Motor neuron (in vitro differentiated cells): ENCODE measurements around the gene ITGAX. TPM values are rescaled to one million over a fixed set of nuclear protein-coding genes. Genes with fewer than 3 reads are reported as not detected.
"Not testable (repeated sequence)": the region's sequence is repeated elsewhere in the genome, so short reads cannot be mapped to it uniquely, and the experiment has no call there.

Experiments
- ATAC-seq, 8 experiments: fragments of 200-7000 bp; cut with Tn5 transposase; replicated peaks in 6 of 8; 2 replicates each; pipeline ENCODE4 v1.8.0; 2021; ENCODE audit warnings: mild to moderate bottlenecking in 8 of 8, moderate library complexity in 8 of 8
- H3K27ac ChIP-seq, 2 donors: fragments of 250-450 bp; sonication (Bioruptor Pico); 2 replicates each; pipeline ENCODE4 v1.9.0; 2021; ENCODE audit warnings: antibody characterized with exemption in 2 of 2, mild to moderate bottlenecking in 2 of 2, moderate library complexity in 1 of 2
- H3K4me1 ChIP-seq, 2 donors: fragments of 250-450 bp; sonication (Bioruptor Pico); replicated peaks in 1 of 2; 2 replicates each; pipeline ENCODE4 v1.6.1; 2021; ENCODE audit warnings: antibody characterized with exemption in 2 of 2, mild to moderate bottlenecking in 2 of 2, moderate library complexity in 1 of 2
- H3K4me3 ChIP-seq, 5 donors: fragments of 250-450 bp; sonication (Bioruptor Pico); 2 replicates each; pipeline ENCODE4 v1.9.0; 2021; ENCODE audit warnings: antibody characterized with exemption in 5 of 5, mild to moderate bottlenecking in 5 of 5, moderate library complexity in 4 of 5
- WGBS, 10 experiments: fragments of 450-650 bp; shearing (Covaris generic); methylation state at CpG; one replicate each; pipeline ENCODE4 v1.0.0; 2022; 5-methylcytosine and 5-hydroxymethylcytosine counted together
- in situ Hi-C, 9 experiments: fragments of 400-800 bp; cut with MboI; loops; one replicate each; pipeline ENCODE4 v1.15.0; 2021; ENCODE audit warnings: low sequenced_read_pairs in 9 of 9, low pct_unique_long_range_greater_than_20kb in 2 of 9; ENCODE audit not compliant: unreplicated experiment in 9 of 9
- total RNA-seq, 8 experiments: library from RNA; unstranded; fragments of 300-600 nt; gene quantifications; 2 replicates each; pipeline versions ENCODE4 v1.2.3 to v1.2.4, GENCODE V29; 2022

ITGAX gene
- total RNA-seq, result 10 to 100 TPM in 1 of 8 experiments, 1 to 10 TPM in 1, under 1 TPM in 3, not detected in 3; 0.08 to 90.0 (median 1.00) TPM

DNA sequence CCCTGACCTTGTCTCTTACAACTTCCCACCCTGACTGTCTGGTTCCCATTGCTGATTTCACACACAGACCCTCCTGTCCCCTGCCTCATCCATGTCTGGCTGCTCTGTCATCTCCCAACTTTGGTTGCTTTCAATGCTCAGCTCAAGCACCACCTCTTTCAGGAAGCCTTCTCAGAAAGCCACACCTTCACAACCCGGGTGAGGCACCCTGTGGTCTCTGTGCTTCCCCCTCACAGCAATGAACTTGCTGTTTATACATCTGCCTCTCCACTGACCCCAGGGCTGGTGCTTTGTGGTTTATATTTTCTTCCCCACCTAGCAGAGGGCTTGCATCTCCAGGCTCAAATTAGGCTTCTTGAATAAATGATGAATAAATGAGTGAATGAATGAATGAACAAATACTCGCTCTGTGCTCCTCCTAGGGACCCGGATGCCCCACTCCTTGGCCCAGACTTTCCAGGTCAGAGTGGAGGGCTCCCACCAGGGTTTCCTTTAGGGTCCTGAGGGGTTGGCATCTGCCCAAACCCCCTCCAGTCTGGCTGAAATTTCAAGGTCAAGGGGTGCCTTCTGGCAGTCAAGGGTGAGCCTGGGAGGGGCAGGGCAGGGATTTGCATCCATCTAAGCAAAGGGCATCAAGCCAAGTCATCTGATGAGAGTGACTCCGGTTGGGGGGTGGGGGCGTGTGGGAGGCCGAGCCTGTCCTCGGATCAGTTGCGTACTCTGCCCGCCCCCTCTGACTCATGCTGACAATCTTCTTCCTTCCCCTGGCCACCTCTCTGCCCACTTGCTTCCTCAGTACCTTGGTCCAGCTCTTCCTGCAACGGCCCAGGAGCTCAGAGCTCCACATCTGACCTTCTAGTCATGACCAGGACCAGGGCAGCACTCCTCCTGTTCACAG lies at the start of gene ITGAX:
ITGAX (plus strand) TSS at position 783 of the 898 bp plus-strand sequence; CDS start at position 862, 79 bp downstream.
- 0 to 43% (median 13%) methylated on average over 1 to 2 of the region's 10 CpGs; no CpG with 5 or more reads in 4 of the 10 experiments for WGBS, 10 experiments
- Histone ChIP-seq H3K4me3 (no peak within 1 kb of the TSS), H3K4me1 (no peaks in the 10 kb centered on the region), H3K27ac (no peak within 1 kb of the TSS)
- in situ Hi-C loops, result no loop called here
- ATAC-seq, result peak; percentile 27 to 89 (median 74)

GRCh38 chr16:31305219-31305618 lies 49.8 kb upstream of the ITGAX start:
- no peak for ATAC-seq
- Histone ChIP-seq H3K27ac (no peak overlapping the region), H3K4me3 (no peak overlapping the region), H3K4me1 (no peaks in the 10 kb centered on the region)
- in situ Hi-C loops, result loop anchor here in 1 of 9 experiments (25.0 kb wide), 1 partner anchor 93 kb away; the partner anchor contains the start of genes PYCARD, PYDC1 and TRIM72

- not testable (repeated sequence) for H3K4me3 ChIP-seq, H3K4me1 ChIP-seq, H3K27ac ChIP-seq, ATAC-seq
- in situ Hi-C loops, result loop anchor here in 1 of 9 experiments (25.0 kb wide), 1 partner anchor 96 kb away; the partner anchor contains the start of genes PYCARD, PYDC1 and TRIM72
- no CpG with 5 or more reads among the region's 3 CpGs for WGBS, 10 experiments
Observed at GRCh38 chr16:31308381-31308780, 46.6 kb upstream of the ITGAX start.

DNA sequence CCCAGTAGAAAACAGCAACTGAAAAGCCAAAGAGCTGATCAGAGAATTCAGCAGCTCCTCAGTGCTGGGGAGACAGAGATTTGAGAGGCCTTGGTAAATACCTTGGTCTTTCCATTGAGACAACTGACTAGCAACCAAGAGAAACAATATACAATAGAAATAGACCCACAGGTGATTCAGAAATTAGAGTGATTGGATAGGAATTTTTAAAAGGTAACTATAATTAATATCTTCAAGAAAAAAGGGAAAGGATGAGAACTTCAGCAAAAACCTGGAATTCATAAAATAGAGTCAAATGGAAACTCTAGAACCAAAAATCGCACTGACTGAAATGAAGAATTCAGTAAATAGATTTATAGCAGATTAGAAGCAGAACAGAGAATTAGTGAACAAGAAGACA lies 32.5 kb upstream of the ITGAX start:
- in situ Hi-C loops, result loop anchor here in 1 of 9 experiments (25.0 kb wide), 1 partner anchor 110 kb away; the partner anchor contains the start of genes PYCARD, PYDC1 and TRIM72

GRCh38 chr16:31323959-31324629 lies 30.9 kb upstream of the ITGAX start:
- Histone ChIP-seq H3K4me1 (no peaks in the 10 kb centered on the region), H3K4me3 (no peak overlapping the region), H3K27ac (no peak overlapping the region)
- in situ Hi-C loops, result loop anchor here in 1 of 9 experiments (25.0 kb wide), 1 partner anchor 112 kb away; the partner anchor contains the start of genes PYCARD, PYDC1 and TRIM72
- 0 to 90% (median 61%) methylated on average over 1 to 7 of the region's 10 CpGs; no CpG with 5 or more reads in 2 of the 10 experiments for WGBS, 10 experiments
- ATAC-seq, result no peak

More for the DNA sequence above, 32.5 kb upstream of the ITGAX start:
- ATAC-seq, result no peak
- Histone ChIP-seq H3K4me1 (no peaks in the 10 kb centered on the region), H3K4me3 (no peak overlapping the region), H3K27ac (no peak overlapping the region)
- WGBS, 10 experiments, result 0 to 83% (median 45%) methylated on average over 1 of the region's 1 CpG; no CpG with 5 or more reads in 2 of the 10 experiments

GRCh38 chr16:31325171-31325570 lies 29.8 kb upstream of the ITGAX start:
- in situ Hi-C loops, result no loop called here
- Histone ChIP-seq H3K4me1 (no peaks in the 10 kb centered on the region), H3K27ac (no peak overlapping the region), H3K4me3 (no peak overlapping the region)
- 20 to 73% (median 62%) methylated on average over 1 to 13 of the region's 16 CpGs; no CpG with 5 or more reads in 1 of the 10 experiments for WGBS, 10 experiments
- ATAC-seq, result no peak

GRCh38 chr16:31327646-31328225 lies 27.2 kb upstream of the ITGAX start:
- in situ Hi-C loops, result no loop called here
- ATAC-seq, result peak in 3 of 8 experiments; percentile 16 to 45 (median 35)
- H3K27ac ChIP-seq, result no peak overlapping the region
- H3K4me3 ChIP-seq, result no peak overlapping the region
- H3K4me1 ChIP-seq, result no peaks in the 10 kb centered on the region
- 0 to 74% (median 34%) methylated on average over 1 to 8 of the region's 10 CpGs for WGBS, 10 experiments

- Histone ChIP-seq H3K4me3 (no peak overlapping the region), H3K27ac (no peak overlapping the region), H3K4me1 (no peaks in the 10 kb centered on the region)
- no peak for ATAC-seq
- in situ Hi-C loops, result no loop called here
- 24 to 100% (median 45%) methylated on average over 1 to 7 of the region's 12 CpGs; no CpG with 5 or more reads in 1 of the 10 experiments for WGBS, 10 experiments
Observed at GRCh38 chr16:31328322-31329052, 26.5 kb upstream of the ITGAX start.

DNA sequence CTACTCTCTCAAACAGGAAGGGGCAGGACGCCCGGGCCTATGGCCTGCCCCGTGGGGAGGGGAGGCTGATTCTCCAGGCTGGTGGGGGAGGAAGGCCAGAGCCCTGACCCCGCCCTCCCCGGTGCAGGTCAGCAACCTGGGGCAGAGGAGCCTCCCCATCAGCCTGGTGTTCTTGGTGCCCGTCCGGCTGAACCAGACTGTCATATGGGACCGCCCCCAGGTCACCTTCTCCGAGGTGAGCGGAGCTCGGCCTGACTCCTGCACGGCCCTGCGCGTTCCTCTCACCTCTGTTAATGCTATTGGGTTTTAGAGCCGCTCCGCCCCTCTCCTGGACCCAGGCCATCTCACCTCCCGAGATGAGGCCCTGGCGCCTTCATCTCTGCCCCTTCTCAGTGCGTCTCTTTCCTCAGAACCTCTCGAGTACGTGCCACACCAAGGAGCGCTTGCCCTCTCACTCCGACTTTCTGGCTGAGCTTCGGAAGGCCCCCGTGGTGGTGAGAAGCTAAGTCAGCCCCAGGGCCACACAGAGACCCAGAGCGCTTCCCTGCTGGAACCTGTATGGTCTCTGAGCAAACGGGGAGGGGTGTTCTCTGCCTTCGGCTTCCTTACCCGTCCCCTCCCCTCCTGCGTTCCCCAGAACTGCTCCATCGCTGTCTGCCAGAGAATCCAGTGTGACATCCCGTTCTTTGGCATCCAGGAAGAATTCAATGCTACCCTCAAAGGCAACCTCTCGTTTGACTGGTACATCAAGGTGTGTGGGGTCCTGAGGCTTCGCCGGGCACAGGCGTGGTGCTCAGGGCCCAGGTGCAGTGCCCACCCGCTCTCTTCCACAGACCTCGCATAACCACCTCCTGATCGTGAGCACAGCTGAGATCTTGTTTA lies 25.1 kb upstream of the ITGAX start:
- 4 to 60% (median 30%) methylated on average over 2 to 24 of the region's 39 CpGs; no CpG with 5 or more reads in 1 of the 10 experiments for WGBS, 10 experiments
- H3K4me1 ChIP-seq, result no peaks in the 10 kb centered on the region
- H3K27ac ChIP-seq, result no peak overlapping the region
- in situ Hi-C loops, result no loop called here
- no peak for ATAC-seq
- H3K4me3 ChIP-seq, result no peak overlapping the region

DNA sequence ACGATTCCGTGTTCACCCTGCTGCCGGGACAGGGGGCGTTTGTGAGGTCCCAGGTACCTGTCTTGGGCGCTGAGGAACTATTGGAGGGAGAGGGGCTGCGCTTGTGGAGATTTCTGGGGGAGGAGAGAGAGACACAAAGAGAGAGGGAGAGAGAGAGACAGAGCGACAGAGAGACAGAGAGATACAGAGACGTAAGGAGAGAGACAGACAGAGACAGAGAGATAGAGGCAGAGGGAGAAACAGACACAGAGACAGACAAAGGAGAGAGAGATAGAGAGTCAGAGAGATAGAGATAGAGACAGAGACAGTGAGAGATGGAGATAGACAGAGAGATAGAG lies 24.5 kb upstream of the ITGAX start:
- in situ Hi-C loops, result no loop called here
- Histone ChIP-seq H3K4me3 (no peak overlapping the region), H3K27ac (no peak overlapping the region), H3K4me1 (no peaks in the 10 kb centered on the region)
- WGBS, 10 experiments, result 3 to 80% (median 21%) methylated on average over 1 to 8 of the region's 8 CpGs; no CpG with 5 or more reads in 2 of the 10 experiments
- ATAC-seq, result no peak

DNA sequence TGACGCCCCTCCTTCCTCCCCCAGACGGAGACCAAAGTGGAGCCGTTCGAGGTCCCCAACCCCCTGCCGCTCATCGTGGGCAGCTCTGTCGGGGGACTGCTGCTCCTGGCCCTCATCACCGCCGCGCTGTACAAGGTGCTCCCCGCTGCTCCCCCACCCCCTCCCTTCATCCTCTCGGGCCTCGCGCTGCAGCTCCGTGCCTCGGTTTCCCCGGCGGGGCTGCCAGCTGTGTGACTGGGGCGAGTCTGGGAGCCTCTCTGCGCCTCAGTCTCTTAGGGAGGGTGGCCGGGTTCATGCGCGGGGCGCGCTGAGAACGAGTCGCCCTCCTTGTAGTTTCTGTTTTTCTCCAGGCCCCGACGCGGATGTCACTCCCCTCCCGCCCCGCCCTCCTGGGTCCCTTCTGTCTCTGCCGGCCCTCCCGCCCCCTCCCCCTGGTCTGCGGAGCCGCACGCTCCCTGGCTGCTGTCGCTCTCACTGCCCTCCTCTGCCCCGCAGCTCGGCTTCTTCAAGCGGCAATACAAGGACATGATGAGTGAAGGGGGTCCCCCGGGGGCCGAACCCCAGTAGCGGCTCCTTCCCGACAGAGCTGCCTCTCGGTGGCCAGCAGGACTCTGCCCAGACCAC lies 23.7 kb upstream of the ITGAX start:
- WGBS, 10 experiments, result 0% methylated on average over 1 of the region's 46 CpGs; no CpG with 5 or more reads in 9 of the 10 experiments
- Histone ChIP-seq H3K4me3 (no peak overlapping the region), H3K27ac (no peak overlapping the region), H3K4me1 (no peaks in the 10 kb centered on the region)
- in situ Hi-C loops, result no loop called here
- ATAC-seq, result peak in 2 of 8 experiments; percentile 33
